ENCODE data around the gene INTS11.
A peak's percentile ranks its signal among the peaks of the same experiment; 100 is the strongest.

The INTS11 gene

GRCh38 chr1:1364266-1364665, 39.8 kb upstream of the INTS11 start (continued):
- no peak for TF ChIP-seq ZNF544 (tag by site-specific recombination; IDR thresholded peaks at IDR 0.05)
- TF ChIP-seq, protein P1, sequence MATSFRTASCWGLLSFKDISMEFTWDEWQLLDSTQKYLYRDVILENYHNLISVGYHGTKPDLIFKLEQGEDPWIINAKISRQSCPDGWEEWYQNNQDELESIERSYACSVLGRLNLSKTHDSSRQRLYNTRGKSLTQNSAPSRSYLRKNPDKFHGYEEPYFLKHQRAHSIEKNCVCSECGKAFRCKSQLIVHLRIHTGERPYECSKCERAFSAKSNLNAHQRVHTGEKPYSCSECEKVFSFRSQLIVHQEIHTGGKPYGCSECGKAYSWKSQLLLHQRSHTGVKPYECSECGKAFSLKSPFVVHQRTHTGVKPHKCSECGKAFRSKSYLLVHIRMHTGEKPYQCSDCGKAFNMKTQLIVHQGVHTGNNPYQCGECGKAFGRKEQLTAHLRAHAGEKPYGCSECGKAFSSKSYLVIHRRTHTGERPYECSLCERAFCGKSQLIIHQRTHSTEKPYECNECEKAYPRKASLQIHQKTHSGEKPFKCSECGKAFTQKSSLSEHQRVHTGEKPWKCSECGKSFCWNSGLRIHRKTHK (tag by site-specific recombination; IDR thresholded peaks at IDR 0.05): no peak

GRCh38 chr1:1361982-1362423, 37.5 kb upstream of the INTS11 start:
- CTCF ChIA-PET: interaction anchor here (0.9 kb wide), 1 partner anchor 12 kb away, joined by 3 read pairs; no protein-coding TSS in a partner anchor
- 0 out of 2 replicates have a peak overlapping the region, but pooled peaks have one; percentile 4 for H3K27ac ChIP-seq (ENCODE audit: extremely low read depth, low read depth, low read length)
- no peaks in the 10 kb centered on the region for H3K9me3 ChIP-seq (ENCODE audit: control insufficient read depth, insufficient read depth, low read depth, low read length)
- no peaks in the 10 kb centered on the region for H3K4me1 ChIP-seq (ENCODE audit: control insufficient read depth, insufficient read depth, low read length)
- TF ChIP-seq ZNF433 (tag by site-specific recombination; IDR thresholded peaks at IDR 0.05; ENCODE audit: low read depth): no peak
- TF ChIP-seq ZFP69B (tag by site-specific recombination; IDR thresholded peaks at IDR 0.05): no peak
- TF ChIP-seq ZNF521 (tag by site-specific recombination; IDR thresholded peaks at IDR 0.05): no peak
- TF ChIP-seq SP2 (tag by site-specific recombination; IDR thresholded peaks at IDR 0.05): 0 out of 2 replicates have a peak, but pooled peaks have one; percentile 24
- TF ChIP-seq ZBTB17 (tag by site-specific recombination; IDR thresholded peaks at IDR 0.05): peak; percentile 92
- TF ChIP-seq ZNF184 (tag by site-specific recombination; IDR thresholded peaks at IDR 0.05): no peak
- no peak for TF ChIP-seq GLI4 (tag by site-specific recombination; IDR thresholded peaks at IDR 0.05)
- TF ChIP-seq ZNF596 (tag by site-specific recombination; IDR thresholded peaks at IDR 0.05): no peak
- TF ChIP-seq ZNF701 (tag by site-specific recombination; IDR thresholded peaks at IDR 0.05): no peak
- POLR2A ChIA-PET: no interaction called here
- no peaks in the 10 kb centered on the region for H3K36me3 ChIP-seq (ENCODE audit: control insufficient read depth in 2 of 2, insufficient read depth in 1 of 2, low read length in 2 of 2)
- H3K4me3 ChIP-seq (ENCODE audit: low read depth, low read length): no peak overlapping the region

DNA sequence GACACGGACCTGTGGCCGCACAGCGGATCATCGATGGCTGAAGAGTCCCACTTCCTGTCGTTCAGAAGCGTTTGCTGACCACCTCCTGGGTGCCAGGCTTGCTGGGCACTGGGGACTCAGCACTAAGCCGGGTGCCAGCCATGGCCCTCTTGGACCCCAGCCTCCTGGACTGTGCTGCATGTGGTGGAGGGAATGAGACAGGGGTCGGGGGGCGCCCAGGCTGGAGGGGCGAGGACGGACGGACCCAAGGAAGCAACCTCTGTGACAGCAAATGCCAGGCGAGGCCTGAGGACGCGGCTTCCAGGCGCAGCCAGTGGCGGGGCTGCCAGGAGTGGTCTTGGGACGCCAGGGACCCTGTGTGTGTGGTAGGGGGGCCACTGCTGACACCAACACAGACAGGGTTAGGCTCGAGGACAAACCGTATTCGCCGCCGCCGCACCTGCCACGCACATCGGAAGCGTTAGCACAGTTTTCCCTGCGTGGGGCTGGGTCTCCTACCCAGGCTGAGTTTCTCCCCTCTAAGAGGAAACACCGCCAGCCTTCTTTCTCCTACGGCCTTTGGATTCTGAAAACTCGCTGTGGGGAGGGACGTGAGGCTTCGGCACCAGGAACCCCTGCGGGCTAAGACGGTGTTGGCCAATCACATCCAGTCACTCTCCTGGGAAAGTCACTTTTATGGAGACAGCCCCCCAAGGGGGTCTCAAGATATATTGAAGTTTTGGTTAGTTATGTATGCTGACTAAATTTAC, 36.9 kb upstream of the INTS11 start:
- no peaks in the 10 kb centered on the region for H3K36me3 ChIP-seq (ENCODE audit: control insufficient read depth in 2 of 2, insufficient read depth in 1 of 2, low read length in 2 of 2)
- CTCF ChIA-PET: no interaction called here
- POLR2A ChIA-PET: no interaction called here
- H3K4me3 ChIP-seq (ENCODE audit: low read depth, low read length): no peak overlapping the region
- H3K4me1 ChIP-seq (ENCODE audit: control insufficient read depth, insufficient read depth, low read length): no peaks in the 10 kb centered on the region
- peak; percentile 83 for TF ChIP-seq ZSCAN16 (tag by site-specific recombination; IDR thresholded peaks at IDR 0.05)
- TF ChIP-seq ZNF623 (tag by site-specific recombination; IDR thresholded peaks at IDR 0.05): no peak
- TF ChIP-seq KLF8 (tag by site-specific recombination; IDR thresholded peaks at IDR 0.05): no peak
- 0 out of 2 replicates have a peak overlapping the region, but pooled peaks have one; percentile 4 for H3K27ac ChIP-seq (ENCODE audit: extremely low read depth, low read depth, low read length)
- H3K9me3 ChIP-seq (ENCODE audit: control insufficient read depth, insufficient read depth, low read depth, low read length): no peaks in the 10 kb centered on the region

GRCh38 chr1:1360506-1361169, 36.2 kb upstream of the INTS11 start:
- Histone ChIP-seq H3K27ac (ENCODE audit: extremely low read depth, low read depth, low read length) (no peak overlapping the region), H3K9me3 (ENCODE audit: control insufficient read depth, insufficient read depth, low read depth, low read length) (no peaks in the 10 kb centered on the region), H3K36me3 (ENCODE audit: control insufficient read depth in 2 of 2, insufficient read depth in 1 of 2, low read length in 2 of 2) (no peaks in the 10 kb centered on the region), H3K4me1 (ENCODE audit: control insufficient read depth, insufficient read depth, low read length) (no peaks in the 10 kb centered on the region), H3K4me3 (ENCODE audit: low read depth, low read length) (no peak overlapping the region)
- TF ChIP-seq ZNF37A (tag by site-specific recombination; IDR thresholded peaks at IDR 0.05) (no peak), SP2 (tag by site-specific recombination; IDR thresholded peaks at IDR 0.05) (no peak), ZNF623 (tag by site-specific recombination; IDR thresholded peaks at IDR 0.05) (no peak), HOXA7 (CRISPR knock-in tag; IDR thresholded peaks at IDR 0.05; ENCODE audit: borderline replicate concordance) (no peak), ZBTB17 (tag by site-specific recombination; IDR thresholded peaks at IDR 0.05) (0 out of 2 replicates have a peak, but pooled peaks have one; percentile 17), IKZF3 (tag by site-specific recombination; IDR thresholded peaks at IDR 0.05) (no peak), KLF1 (tag by site-specific recombination; IDR thresholded peaks at IDR 0.05) (peak; percentile 32; the same call in 1 of the 2 replicates), ZNF600 (tag by site-specific recombination; IDR thresholded peaks at IDR 0.05) (no peak), TRIM28 (IDR thresholded peaks at IDR 0.05; ENCODE audit: borderline replicate concordance, low read length) (no peak), ZNF121 (tag by site-specific recombination; IDR thresholded peaks at IDR 0.05) (no peak)
- TF ChIP-seq, protein P1 (tag by site-specific recombination; IDR thresholded peaks at IDR 0.05): no peak
- TF ChIP-seq, protein P2, sequence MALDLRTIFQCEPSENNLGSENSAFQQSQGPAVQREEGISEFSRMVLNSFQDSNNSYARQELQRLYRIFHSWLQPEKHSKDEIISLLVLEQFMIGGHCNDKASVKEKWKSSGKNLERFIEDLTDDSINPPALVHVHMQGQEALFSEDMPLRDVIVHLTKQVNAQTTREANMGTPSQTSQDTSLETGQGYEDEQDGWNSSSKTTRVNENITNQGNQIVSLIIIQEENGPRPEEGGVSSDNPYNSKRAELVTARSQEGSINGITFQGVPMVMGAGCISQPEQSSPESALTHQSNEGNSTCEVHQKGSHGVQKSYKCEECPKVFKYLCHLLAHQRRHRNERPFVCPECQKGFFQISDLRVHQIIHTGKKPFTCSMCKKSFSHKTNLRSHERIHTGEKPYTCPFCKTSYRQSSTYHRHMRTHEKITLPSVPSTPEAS (tag by site-specific recombination; IDR thresholded peaks at IDR 0.05): peak; percentile 56; the same call in 1 of the 2 replicates
- CTCF ChIA-PET: interaction anchor here (0.6 kb wide), 1 partner anchor 11 kb away, joined by 3 read pairs; no protein-coding TSS in a partner anchor
- POLR2A ChIA-PET: no interaction called here

Measured in HEK293 (cell line).